ENCODE results near the gene PMM1.
"Not testable (repeated sequence)": the region's sequence is repeated elsewhere in the genome, so short reads cannot be mapped to it uniquely, and the experiment has no call there.

The PMM1 gene

GRCh38 chr22:41562461-41562860 lies 27.2 kb downstream of the PMM1 start:
- no peak for DNase-seq

- no peak for DNase-seq
Measured at GRCh38 chr22:41561788-41562187, 27.9 kb downstream of the PMM1 start.

GRCh38 chr22:41561335-41561734 lies 28.3 kb downstream of the PMM1 start:
- no peak for DNase-seq

GRCh38 chr22:41560095-41560471 lies 29.6 kb downstream of the PMM1 start:
- no peak for DNase-seq

- DNase-seq: not testable (repeated sequence)
Measured at GRCh38 chr22:41558241-41558630, 31.4 kb downstream of the PMM1 start.

GRCh38 chr22:41557401-41558240 lies 32.0 kb downstream of the PMM1 start:
- DNase-seq: no peak

GRCh38 chr22:41556561-41556960 lies 33.1 kb downstream of the PMM1 start:
- DNase-seq: no peak

- no peak for DNase-seq
Measured at GRCh38 chr22:41555325-41555982, 34.2 kb downstream of the PMM1 start.

GRCh38 chr22:41551877-41552582 lies 37.6 kb downstream of the PMM1 start:
- no peak for DNase-seq

- DNase-seq: no peak
Measured at GRCh38 chr22:41550952-41551491, 38.6 kb downstream of the PMM1 start.

- DNase-seq: no peak
Measured at GRCh38 chr22:41548830-41549211, 40.8 kb downstream of the PMM1 start.

- DNase-seq: no peak
Measured at GRCh38 chr22:41544671-41545476, 44.8 kb downstream of the PMM1 start.

GRCh38 chr22:41543854-41544670 lies 45.6 kb downstream of the PMM1 start, which contains the start of gene POLR3H:
Gene POLR3H, minus strand, starts transcription at chr22:41544470. Its CDS starts 369 bp downstream, at chr22:41544101.
- peak; percentile 99 for DNase-seq

GRCh38 chr22:41542224-41542623 lies 47.4 kb downstream of the PMM1 start:
- no peak for DNase-seq

GRCh38 chr22:41541484-41541883 lies 48.2 kb downstream of the PMM1 start:
- DNase-seq: no peak

- no peak for DNase-seq
Measured at GRCh38 chr22:41540365-41540764, 49.3 kb downstream of the PMM1 start.

- no peak for DNase-seq
Measured at GRCh38 chr22:41540006-41540315, 49.7 kb downstream of the PMM1 start.

- no peak for DNase-seq
Measured at GRCh38 chr22:41539146-41540005, 50.3 kb downstream of the PMM1 start.

GRCh38 chr22:41538583-41538982 lies 51.1 kb downstream of the PMM1 start:
- DNase-seq: no peak

- DNase-seq: no peak
Measured at GRCh38 chr22:41537203-41537602, 52.4 kb downstream of the PMM1 start.

- no peak for DNase-seq
Measured at GRCh38 chr22:41535244-41535643, 54.4 kb downstream of the PMM1 start.
